ENCODE measurements around the gene NTMT2.

DNA sequence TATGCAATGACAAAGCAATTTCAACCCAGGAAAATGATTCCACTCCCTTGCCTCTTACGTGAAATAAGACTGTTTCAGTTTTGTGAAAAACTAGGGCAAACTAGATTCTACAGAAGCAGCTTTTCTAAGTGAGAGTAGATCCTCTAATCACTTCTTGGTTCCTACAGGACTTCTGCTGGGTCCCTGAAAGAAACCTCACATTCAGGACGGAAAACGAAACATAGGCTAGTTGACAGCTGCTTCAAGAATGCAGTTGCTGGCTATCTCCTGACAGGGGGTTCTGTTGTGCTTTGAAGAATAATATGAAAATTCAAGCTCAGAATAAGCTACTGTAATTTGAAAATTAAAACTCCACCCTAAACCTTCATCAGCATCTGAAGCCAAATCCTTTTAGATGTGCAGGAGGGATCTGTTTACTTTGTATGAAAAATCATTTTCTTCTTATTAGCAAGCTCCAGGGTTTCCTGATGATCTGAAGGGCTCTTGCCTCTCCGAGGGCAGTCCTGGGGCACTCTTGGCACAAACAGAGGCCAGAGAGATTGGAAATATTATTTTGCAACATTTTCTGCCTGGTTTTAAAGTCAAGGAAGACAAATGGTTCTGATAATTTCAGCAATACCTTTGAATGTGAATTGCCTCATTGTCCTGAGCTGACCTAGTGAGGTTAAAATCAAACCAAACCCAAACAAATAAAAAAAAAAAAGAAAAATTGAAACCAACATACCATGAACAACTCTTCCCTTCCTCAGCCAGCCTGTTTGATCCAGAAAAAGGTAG, 55.0 kb downstream of the NTMT2 start:
- TF ChIP-seq POLR2A (IDR thresholded peaks at IDR 0.05; ENCODE audit: low read length) (no peak), GATA1 (IDR thresholded peaks at IDR 0.05; ENCODE audit: low read depth, low read length) (no peak)
